Right lung (tissue), 5 donors: ENCODE measurements around the gene SDK1. TPM values are rescaled to one million over a fixed set of nuclear protein-coding genes. Genes with fewer than 3 reads are reported as not detected.

Experiments
- DNase-seq, 2 donors: peaks; one replicate each; pipeline ENCODE4 v3.0.0-alpha.2; 2013
- polyA plus RNA-seq, 5 donors: library from polyadenylated mRNA; unstranded; fragments of 120-200 nt; gene quantifications; one replicate each; pipeline versions ENCODE4 v1.2.1 to v1.2.3, GENCODE V29; 2013; ENCODE audit warnings: inconsistent platforms in 1 of 5, low replicate concordance in 1 of 5; ENCODE audit not compliant: insufficient read length in 5 of 5, insufficient read depth in 1 of 5

SDK1 gene
- polyA plus RNA-seq, 5 donors: 8.1 to 19.5 (median 9.5) TPM

DNA sequence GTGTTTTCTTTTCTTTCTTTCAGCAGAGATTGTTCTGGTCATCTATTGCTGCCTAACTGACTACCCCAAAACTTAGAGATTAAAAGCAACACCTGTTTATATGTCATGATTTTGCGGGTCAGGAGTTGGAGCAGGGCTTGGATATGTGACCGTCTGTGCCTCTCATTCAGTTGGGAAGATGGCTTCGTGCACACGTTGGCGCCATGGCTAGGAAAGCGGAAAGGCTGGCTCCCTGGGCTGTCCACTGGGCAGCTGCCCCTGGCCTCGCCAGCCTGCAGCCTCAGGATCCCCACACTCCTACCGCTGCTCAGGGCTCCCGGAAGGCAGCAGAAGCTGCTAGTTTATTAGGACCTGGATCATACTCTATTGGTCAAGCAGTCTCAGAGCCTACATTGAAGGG is 742.9 kb downstream of the SDK1 start:
- no peak for DNase-seq

- DNase-seq: no peak
These were observed 744.4 kb downstream of the SDK1 start for GRCh38 chr7:4045450-4045849.

GRCh38 chr7:4045975-4046374 is 744.9 kb downstream of the SDK1 start:
- DNase-seq: no peak

- DNase-seq: no peak
These were observed 747.3 kb downstream of the SDK1 start for GRCh38 chr7:4048336-4048735.

GRCh38 chr7:4049202-4049601 is 748.1 kb downstream of the SDK1 start:
- DNase-seq: no peak

DNA sequence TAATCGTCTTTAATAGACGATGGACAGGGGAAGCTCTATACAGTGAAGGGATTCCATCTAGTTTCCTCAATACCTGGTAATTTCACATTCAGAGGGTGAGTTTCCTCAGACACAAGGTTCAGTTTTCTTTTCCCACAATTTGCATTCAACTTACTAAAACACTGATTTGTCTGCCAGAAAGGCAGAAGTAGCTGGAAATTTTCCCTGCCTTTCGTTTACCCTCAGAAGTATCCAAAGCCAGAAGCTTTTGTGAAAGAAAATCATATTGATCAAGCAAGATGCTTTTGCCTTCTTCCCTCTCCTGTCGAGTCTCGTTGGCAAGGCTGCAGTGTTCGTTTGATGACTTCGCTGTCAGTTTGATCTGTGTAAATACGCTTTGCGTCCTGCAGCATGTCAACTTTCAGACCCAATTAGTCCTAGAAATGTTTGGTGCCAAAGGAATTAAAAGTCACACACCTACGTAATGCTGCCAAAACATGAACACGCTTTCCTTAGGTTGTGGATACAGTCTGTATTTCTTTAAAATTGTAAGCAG is 749.1 kb downstream of the SDK1 start:
- no peak for DNase-seq

- DNase-seq: no peak
These were observed 750.6 kb downstream of the SDK1 start for GRCh38 chr7:4051696-4052095.

DNA sequence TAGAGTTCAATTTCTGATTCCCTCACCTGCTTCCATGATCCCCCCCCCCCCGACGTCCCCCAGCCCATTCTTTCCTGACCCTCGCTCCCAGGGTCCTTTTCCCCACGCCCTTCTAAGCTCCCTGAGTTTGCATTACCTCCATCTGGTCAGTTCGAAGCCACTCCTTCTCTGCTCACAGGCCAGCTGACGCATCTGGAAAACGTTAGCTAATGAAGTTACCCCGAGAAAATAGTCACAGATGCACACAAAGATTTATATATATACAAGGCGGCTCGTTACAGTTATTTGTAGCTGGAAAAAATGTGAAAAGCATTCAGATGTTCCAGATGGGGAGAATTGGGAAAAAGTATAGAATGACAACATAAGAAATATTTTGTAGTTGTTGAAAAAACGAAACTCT is 751.1 kb downstream of the SDK1 start:
- no peak for DNase-seq

GRCh38 chr7:4054158-4054557 is 753.1 kb downstream of the SDK1 start:
- DNase-seq: no peak

DNA sequence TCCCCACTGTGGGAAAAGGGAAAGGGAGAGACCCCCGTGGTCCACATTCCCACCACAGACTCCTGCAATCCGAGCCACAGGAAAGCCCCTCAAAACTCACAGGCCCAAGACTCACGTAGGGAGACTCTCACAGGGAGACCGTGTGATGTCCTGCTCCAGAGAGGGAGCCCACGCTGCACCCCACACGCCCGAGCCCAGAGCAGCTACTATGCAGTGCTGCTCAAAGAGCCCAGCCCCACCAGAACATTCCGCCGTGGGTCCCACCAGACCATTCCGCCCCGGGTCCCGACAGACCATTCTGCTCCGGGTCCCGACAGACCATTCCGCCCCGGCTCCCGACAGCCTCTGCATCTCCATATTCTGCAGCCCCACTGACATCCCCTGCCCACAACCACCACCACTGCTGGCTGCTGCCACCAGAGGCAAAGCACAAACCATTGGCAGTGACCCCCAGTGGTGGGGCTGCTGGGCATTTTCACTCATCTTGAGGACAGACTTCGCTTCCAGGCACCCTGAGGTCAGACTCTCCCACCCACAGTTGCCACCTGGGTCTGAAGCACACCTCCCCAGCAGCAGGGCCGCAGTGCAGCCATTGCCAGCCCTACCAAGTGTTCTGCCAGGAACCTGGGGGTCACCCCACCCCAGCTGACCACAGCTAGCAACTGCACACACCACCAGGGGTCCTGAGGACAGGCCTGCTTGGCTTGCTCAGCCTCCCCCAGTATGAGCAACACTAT is 755.7 kb downstream of the SDK1 start:
- no peak for DNase-seq

DNA sequence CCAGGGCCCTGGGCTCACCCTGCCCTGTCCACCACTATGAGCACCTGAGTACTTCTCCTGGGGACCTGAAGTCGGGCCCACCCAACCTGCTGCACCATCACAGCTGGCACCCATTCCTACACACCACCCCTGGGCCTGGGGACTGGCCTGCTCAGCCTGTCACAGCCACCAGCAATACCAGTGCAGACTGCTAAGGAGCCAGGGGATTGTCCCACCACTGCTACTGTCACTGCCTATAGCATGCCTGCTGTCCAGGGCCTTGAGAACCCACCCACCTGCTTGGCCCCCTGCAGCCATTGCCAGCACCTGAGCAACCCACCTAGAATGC is 756.2 kb downstream of the SDK1 start:
- no peak for DNase-seq

- DNase-seq: no peak
These were observed 757.1 kb downstream of the SDK1 start for GRCh38 chr7:4058158-4058557.

GRCh38 chr7:4065190-4065589 is 764.1 kb downstream of the SDK1 start:
- DNase-seq: peak in 1 of 2 donors; percentile 36

GRCh38 chr7:4066206-4066605 is 765.2 kb downstream of the SDK1 start:
- no peak for DNase-seq

- no peak for DNase-seq
These were observed 765.8 kb downstream of the SDK1 start for GRCh38 chr7:4066626-4067475.

DNA sequence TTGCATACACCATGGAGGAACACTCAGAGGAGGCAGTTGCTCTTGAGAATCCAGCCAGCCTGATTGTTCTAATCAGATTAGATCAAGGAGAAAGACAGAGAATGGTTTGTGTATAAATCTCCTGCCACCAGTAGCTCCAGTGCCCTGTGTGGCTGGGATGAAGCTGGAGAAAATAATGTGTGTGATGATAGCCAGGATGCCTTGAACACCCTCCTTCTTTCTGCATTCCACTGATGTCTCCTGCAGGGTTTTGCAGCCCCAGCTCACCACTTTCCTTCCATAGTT is 766.4 kb downstream of the SDK1 start:
- DNase-seq: no peak

GRCh38 chr7:4067874-4068273 is 766.8 kb downstream of the SDK1 start:
- DNase-seq: no peak

DNA sequence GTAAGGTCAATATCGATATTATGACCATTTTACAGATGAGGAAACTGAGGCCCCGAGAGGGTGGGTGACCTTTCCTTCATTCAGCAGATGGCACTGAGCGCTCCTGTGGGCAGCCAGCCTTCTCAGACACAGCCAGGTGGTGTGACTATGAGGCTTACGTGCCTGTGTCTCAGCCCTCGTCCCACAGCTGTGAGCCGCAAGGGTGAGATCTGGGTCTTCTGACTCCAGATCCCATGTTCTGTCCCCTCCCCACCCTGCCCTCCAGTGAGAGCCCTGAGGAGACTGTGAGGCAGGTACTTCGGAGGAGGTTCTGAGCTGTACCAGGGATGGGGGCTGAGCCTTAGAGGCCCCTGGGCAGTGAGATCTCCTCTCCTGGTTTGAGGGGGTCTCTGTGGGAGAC is 767.2 kb downstream of the SDK1 start:
- DNase-seq: no peak

- no peak for DNase-seq
These were observed 768.4 kb downstream of the SDK1 start for GRCh38 chr7:4069268-4070095.

DNA sequence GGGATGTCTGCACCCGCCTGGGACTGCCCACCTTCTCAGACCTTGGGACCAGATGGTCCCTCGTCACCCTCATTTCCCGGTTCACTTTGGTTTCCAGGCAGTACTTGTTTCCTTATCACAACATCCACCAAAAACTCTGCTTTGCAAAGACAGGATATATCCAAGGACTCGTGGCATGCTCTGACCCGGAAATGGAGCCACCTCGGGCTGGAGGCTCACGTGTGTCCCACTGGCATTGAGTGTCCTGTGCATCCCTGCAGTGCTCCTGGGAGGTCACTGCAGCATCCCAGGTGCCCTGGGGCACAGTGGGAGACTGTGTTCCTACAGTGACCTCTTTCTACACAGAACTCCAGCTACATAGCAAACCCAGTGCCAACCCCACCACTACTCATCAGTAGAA is 769.2 kb downstream of the SDK1 start:
- no peak for DNase-seq

DNA sequence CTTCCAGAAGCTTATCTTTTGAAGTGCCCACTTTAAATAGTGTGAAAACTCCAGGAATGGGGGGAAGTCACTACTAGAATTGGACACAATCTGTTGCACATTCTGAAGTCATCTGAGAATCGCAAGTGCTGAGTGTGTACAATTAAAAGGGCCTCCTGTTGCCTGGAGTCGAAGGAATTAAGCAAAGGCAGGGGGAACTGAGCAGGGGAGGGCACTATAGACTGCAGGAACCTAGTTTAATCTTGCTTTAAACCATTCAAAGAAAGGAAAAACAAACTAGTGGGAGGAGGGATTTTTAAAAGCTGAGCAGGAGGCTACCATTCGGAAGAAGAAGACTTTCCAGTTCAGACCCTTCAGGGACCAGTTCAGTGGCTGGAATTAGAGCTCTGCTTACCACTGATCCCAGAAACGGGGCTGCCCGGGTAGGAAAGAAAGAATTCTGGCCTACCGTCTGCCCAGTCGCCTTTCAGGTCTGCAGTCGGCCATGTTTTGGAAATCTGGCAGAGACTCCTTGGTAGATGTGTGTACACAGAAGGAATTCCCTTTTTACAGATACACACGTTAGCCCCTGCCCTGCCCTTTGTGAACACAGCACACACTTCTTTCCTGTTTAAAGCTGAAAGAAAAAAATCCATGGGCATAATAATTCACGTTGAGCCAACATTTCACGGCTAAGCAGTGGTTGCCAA is 770.5 kb downstream of the SDK1 start:
- no peak for DNase-seq
